Esophagus muscularis mucosa (tissue), 3 donors: ENCODE results near the gene TSEN54.

Experiments
- CTCF ChIP-seq, 3 experiments: fragments of 200-600 bp in 2 of 3; fragments of 450-650 bp in 1 of 3; sonication (generic) in 2 of 3; IDR thresholded peaks; one replicate each; pipeline ENCODE4 v1.5.1; 2017 to 2019; ENCODE audit warnings: antibody characterized with exemption in 3 of 3, mild to moderate bottlenecking in 2 of 3, moderate library complexity in 1 of 3
- POLR2A ChIP-seq: fragments of 450-650 bp; IDR thresholded peaks from one replicate; pipeline ENCODE4 v1.6.1; 2017; ENCODE audit warnings: antibody characterized with exemption, moderate library complexity, mild to moderate bottlenecking, low read depth
- POLR2AphosphoS5 ChIP-seq, 2 donors: sonication (generic); formaldehyde crosslinking; IDR thresholded peaks; one replicate each; pipeline ENCODE4 v1.6.1; 2017; ENCODE audit warnings: antibody characterized with exemption in 2 of 2

DNA sequence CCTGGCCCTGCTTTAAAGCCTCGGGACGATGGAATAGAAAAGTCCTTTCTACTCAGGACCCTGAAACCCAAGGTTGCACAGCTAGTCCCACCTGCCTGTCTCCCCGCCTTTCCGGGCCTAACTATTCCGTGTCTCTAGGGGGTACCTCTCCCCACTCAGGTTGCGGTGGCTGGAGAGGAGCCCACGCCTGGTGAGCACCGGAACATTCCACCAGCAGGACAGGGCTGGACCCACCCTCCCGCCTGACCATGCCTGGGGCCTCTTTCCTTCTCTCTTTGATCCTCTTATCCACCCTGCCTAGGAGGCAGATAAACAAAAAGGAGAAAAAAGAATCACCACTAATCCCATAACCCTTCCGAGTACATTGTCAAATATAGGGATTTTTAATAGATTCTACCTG lies 20.0 kb downstream of the TSEN54 start:
- TF ChIP-seq POLR2AphosphoS5 (IDR thresholded peaks at IDR 0.05) (no peak), CTCF (IDR thresholded peaks at IDR 0.05) (no peak), POLR2A (no peak)
